Spinal cord (tissue), 4 donors: ENCODE data around the gene ZNF492. TPM values are rescaled to one million over a fixed set of nuclear protein-coding genes. Genes with fewer than 3 reads are reported as not detected.

Experiments
- polyA plus RNA-seq, 2 donors: library from polyadenylated mRNA; unstranded; fragments of 120-200 nt; gene quantifications; one replicate each; pipeline ENCODE4 v1.2.1, GENCODE V29; 2013; ENCODE audit not compliant: insufficient read length in 2 of 2
- small RNA-seq: library from RNA; depleted of rRNA; stranded (forward); fragments of <200 nt; gene quantifications from one replicate; pipeline ENCODE3, GENCODE V24; 2014; ENCODE audit warnings: low replicate concordance
- total RNA-seq, 2 donors: library from RNA; depleted of rRNA in 1 of 2; stranded (reverse); fragments of 120-200 nt in 1 of 2; fragments of >200 nt in 1 of 2; gene quantifications; one replicate each; pipeline versions ENCODE4 v1.2.3 to v1.2.4, GENCODE V29; 2013 to 2014

The ZNF492 gene
- total and polyA plus RNA-seq, 4 donors = 1.0 to 1.8 (median 1.5) TPM

Small RNA genes lying within 50 kb of the gene (small RNA-seq; reads per million reads assigned to genes)
- gene AC011467.2 = not detected

Other genes starting within 250 kb of the ZNF492 start
- 1 to 10 TPM in 1 of 2 donors, under 1 TPM in 1; 0.99 to 3.0 TPM for gene ZNF98, start 212.0 kb upstream of the ZNF492 start, total RNA-seq
- 1 to 10 TPM; 1.1 to 2.1 TPM for gene ZNF98, start 212.0 kb upstream of the ZNF492 start, polyA plus RNA-seq
- under 1 TPM; 0.50 to 0.72 TPM for gene ZNF99, start 149.8 kb downstream of the ZNF492 start, total RNA-seq
- under 1 TPM; 0.26 to 0.33 TPM for gene ZNF99, start 149.8 kb downstream of the ZNF492 start, polyA plus RNA-seq
- gene ZNF723, start 198.0 kb downstream of the ZNF492 start, total RNA-seq = not detected
- under 1 TPM in 1 of 2 donors, not detected in 1; 0.20 TPM for gene ZNF723, start 198.0 kb downstream of the ZNF492 start, polyA plus RNA-seq